Fibroblast of lung (primary cell): ENCODE data around the gene SIK2. TPM values are rescaled to one million over a fixed set of nuclear protein-coding genes. Genes with fewer than 3 reads are reported as not detected.

Experiments used
- DNase-seq, 2 donors: peaks; one replicate each; pipeline versions ENCODE4 v3.0.0 to v3.0.0-alpha.2; 2010; ENCODE audit warnings: low read depth in 2 of 2
- H2AFZ ChIP-seq: 2 replicates; pipeline ENCODE4 v1.5.1; 2012; ENCODE audit warnings: low read length, control low read depth, inconsistent platforms
- H3K27ac ChIP-seq: 2 replicates; pipeline ENCODE4 v1.5.1; 2011; ENCODE audit warnings: low read length, control low read depth; ENCODE audit not compliant: insufficient read depth
- H3K27me3 ChIP-seq: 2 replicates; pipeline ENCODE4 v1.5.1; 2011; ENCODE audit warnings: mild to moderate bottlenecking, low read length; ENCODE audit not compliant: control insufficient read depth, insufficient read depth
- H3K36me3 ChIP-seq: 2 replicates; pipeline ENCODE4 v1.5.1; 2011; ENCODE audit warnings: low read length; ENCODE audit not compliant: control insufficient read depth, insufficient read depth
- H3K4me1 ChIP-seq: 2 replicates; pipeline ENCODE4 v1.5.1; 2011; ENCODE audit warnings: low read length; ENCODE audit not compliant: control insufficient read depth, insufficient read depth; ENCODE audit errors: extremely low read depth
- H3K4me2 ChIP-seq: 2 replicates; pipeline ENCODE4 v1.5.1; 2011; ENCODE audit warnings: low read length, control low read depth; ENCODE audit not compliant: insufficient read depth; ENCODE audit errors: extremely low read depth
- H3K4me3 ChIP-seq, 4 experiments: fragments of 200-600 bp in 1 of 4; sonication (generic) in 1 of 4; replicated peaks in 1 of 4; 2 replicates each; pipeline ENCODE4 v1.5.1; 2011 to 2016; ENCODE audit warnings: low read length in 4 of 4, low read depth in 3 of 4, mild to moderate bottlenecking in 3 of 4, control low read depth in 2 of 4, inconsistent platforms in 1 of 4, mixed read lengths in 1 of 4; ENCODE audit not compliant: insufficient read depth in 1 of 4; ENCODE audit errors: control extremely low read depth in 1 of 4
- H3K79me2 ChIP-seq: 2 replicates; pipeline ENCODE4 v1.5.1; 2012; ENCODE audit warnings: mild to moderate bottlenecking, low read length, inconsistent platforms; ENCODE audit not compliant: control insufficient read depth, insufficient read depth
- H3K9ac ChIP-seq: 2 replicates; pipeline ENCODE4 v1.5.1; 2011; ENCODE audit warnings: mild to moderate bottlenecking, low read length, control low read depth; ENCODE audit not compliant: insufficient read depth
- H3K9me3 ChIP-seq: 2 replicates; pipeline ENCODE4 v1.5.1; 2012; ENCODE audit warnings: low read depth, low read length; ENCODE audit not compliant: control insufficient read depth, insufficient read depth
- H4K20me1 ChIP-seq: 2 replicates; pipeline ENCODE4 v1.5.1; 2011; ENCODE audit warnings: low read length; ENCODE audit not compliant: control insufficient read depth, insufficient read depth; ENCODE audit errors: extremely low read depth
- CTCF ChIP-seq, 2 donors: IDR thresholded peaks in 1 of 2; conservative IDR thresholded peaks in 1 of 2; 1 replicate in 1 of 2; 2 replicates in 1 of 2; pipeline ENCODE4 v1.5.1; 2011 to 2012; ENCODE audit warnings: low read length in 2 of 2, control low read depth in 1 of 2, inconsistent platforms in 1 of 2, low read depth in 1 of 2, mild to moderate bottlenecking in 1 of 2
- EZH2 ChIP-seq: IDR thresholded peaks from 2 replicates; pipeline ENCODE4 v1.5.1; 2012; ENCODE audit warnings: low read length, control low read depth, mild to moderate bottlenecking; ENCODE audit errors: missing control alignments
- polyA plus RNA-seq, 2 donors: library from polyadenylated mRNA; depleted of rRNA in 1 of 2; stranded (reverse) in 1 of 2; unstranded in 1 of 2; fragments of >200 nt; gene quantifications; 2 replicates each; pipeline ENCODE4 v1.2.1, GENCODE V29; 2011 to 2012; ENCODE audit warnings: missing spikeins in 1 of 2
- total RNA-seq: library from RNA; depleted of rRNA; stranded (reverse); fragments of >200 nt; gene quantifications from 2 replicates; pipeline ENCODE4 v1.2.1, GENCODE V29; 2014

SIK2 gene
- total and polyA plus RNA-seq, 2 donors (not counting 1 experiment from before 2014, with no cell fraction given), result 16.3 to 19.3 TPM

- TF ChIP-seq CTCF (conservative IDR thresholded peaks at IDR 0.05 in 1 of 2, IDR thresholded peaks at IDR 0.05 in 1 of 2; ENCODE audit: low read depth in 1 of 2, low read length in 2 of 2) (no peak), EZH2 (no peak)
- DNase-seq, result peak in 1 of 2 donors; percentile 68
- Histone ChIP-seq H3K9me3 (no peaks in the 10 kb centered on the region), H3K4me3 (no peak overlapping the region), H3K79me2 (peaks cover 59% of the 10 kb centered on the region), H3K4me1 (peaks cover 7% of the 10 kb centered on the region), H3K4me2 (peak overlapping the region; percentile 48), H2AFZ (no peak overlapping the region), H3K27ac (no peak overlapping the region), H3K36me3 (no peaks in the 10 kb centered on the region), H3K27me3 (no peaks in the 10 kb centered on the region), H4K20me1 (no peaks in the 10 kb centered on the region), H3K9ac (no peak overlapping the region)
Measured at GRCh38 chr11:111606986-111607385, 4.7 kb downstream of the SIK2 start.

GRCh38 chr11:111607751-111608150, 5.5 kb downstream of the SIK2 start:
- TF ChIP-seq EZH2 (no peak), CTCF (conservative IDR thresholded peaks at IDR 0.05 in 1 of 2, IDR thresholded peaks at IDR 0.05 in 1 of 2; ENCODE audit: low read depth in 1 of 2, low read length in 2 of 2) (no peak)
- Histone ChIP-seq H3K27ac (no peak overlapping the region), H3K9me3 (no peaks in the 10 kb centered on the region), H2AFZ (no peak overlapping the region), H4K20me1 (no peaks in the 10 kb centered on the region), H3K4me1 (peaks cover 9% of the 10 kb centered on the region), H3K4me2 (no peak overlapping the region), H3K36me3 (no peaks in the 10 kb centered on the region), H3K4me3 (no peak overlapping the region), H3K27me3 (no peaks in the 10 kb centered on the region), H3K9ac (no peak overlapping the region), H3K79me2 (peaks cover 55% of the 10 kb centered on the region)
- DNase-seq, result no peak

- Histone ChIP-seq H4K20me1 (no peaks in the 10 kb centered on the region), H3K4me3 (no peak overlapping the region), H2AFZ (no peak overlapping the region), H3K4me1 (peaks cover 5% of the 10 kb centered on the region), H3K79me2 (peaks cover 13% of the 10 kb centered on the region), H3K9ac (no peak overlapping the region), H3K4me2 (peak overlapping the region; percentile 29), H3K9me3 (no peaks in the 10 kb centered on the region), H3K27ac (peak overlapping the region; percentile 54), H3K36me3 (no peaks in the 10 kb centered on the region), H3K27me3 (no peaks in the 10 kb centered on the region)
- TF ChIP-seq EZH2 (no peak), CTCF (conservative IDR thresholded peaks at IDR 0.05 in 1 of 2, IDR thresholded peaks at IDR 0.05 in 1 of 2; ENCODE audit: low read depth in 1 of 2, low read length in 2 of 2) (no peak)
- DNase-seq, result peak; percentile 64 to 87
Measured at GRCh38 chr11:111612224-111612623, 10.0 kb downstream of the SIK2 start.
